ENCODE measurements around the gene UEVLD.

DNA sequence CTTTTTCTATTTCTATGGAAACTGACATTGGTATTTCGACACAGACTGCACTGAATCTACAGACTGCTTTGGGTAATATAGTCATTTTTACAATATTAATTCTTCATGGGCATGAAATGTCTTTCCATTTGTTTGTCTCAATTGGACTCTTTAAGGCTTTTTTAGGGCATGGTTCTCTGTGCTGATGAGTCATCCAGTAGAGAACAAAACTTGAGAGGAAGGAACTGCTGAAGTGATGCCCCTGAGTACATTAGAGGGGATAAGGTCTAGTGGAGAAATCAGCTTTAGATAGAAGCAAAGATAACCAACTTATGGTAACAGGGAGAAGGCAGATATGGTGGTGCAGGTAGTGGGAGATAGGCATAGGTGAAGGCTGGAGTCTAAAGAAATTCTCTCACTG lies 86.9 kb downstream of the UEVLD start:
- TF ChIP-seq EZH2 (IDR thresholded peaks at IDR 0.05; ENCODE audit: insufficient read depth, poor library complexity, severe bottlenecking) (no peak), EZH2phosphoT487 (IDR thresholded peaks at IDR 0.05; ENCODE audit: insufficient read depth, low read depth) (no peak)
